GM19372 (cell line): ENCODE results near the gene CUEDC1.

ENCODE experiments used
- ATAC-seq: cut with Tn5 transposase; IDR thresholded peaks from one replicate; pipeline ENCODE4 v1.9.1; 2021; ENCODE audit warnings: mild to moderate bottlenecking, low read depth, moderate library complexity; ENCODE audit not compliant: unreplicated experiment

The CUEDC1 gene

GRCh38 chr17:57955183-57955931, at the start of gene CUEDC1:
CUEDC1 (minus strand) TSS chr17:57955412; CDS start chr17:57885564, 69,848 bp downstream.
- no peak for ATAC-seq

GRCh38 chr17:58004060-58004459, 48.8 kb upstream of the CUEDC1 start:
- no peak for ATAC-seq

- ATAC-seq = no peak
Measured at GRCh38 chr17:58002973-58003372, 47.8 kb upstream of the CUEDC1 start.

- no peak for ATAC-seq
Measured at GRCh38 chr17:58002154-58002948, 47.1 kb upstream of the CUEDC1 start.

GRCh38 chr17:58001461-58002124, 46.4 kb upstream of the CUEDC1 start:
- ATAC-seq = no peak

- ATAC-seq = no peak
Measured at GRCh38 chr17:57999496-58000017, 44.3 kb upstream of the CUEDC1 start.

- ATAC-seq = no peak
Measured at GRCh38 chr17:57999010-57999495, 43.8 kb upstream of the CUEDC1 start.

- ATAC-seq = no peak
Measured at GRCh38 chr17:57997085-57997809, 42.0 kb upstream of the CUEDC1 start.

GRCh38 chr17:57995076-57995956, 40.1 kb upstream of the CUEDC1 start:
- ATAC-seq = peak; percentile 75

- no peak for ATAC-seq
Measured at GRCh38 chr17:57994436-57994835, 39.2 kb upstream of the CUEDC1 start.

GRCh38 chr17:57993471-57994365, 38.5 kb upstream of the CUEDC1 start:
- no peak for ATAC-seq

- ATAC-seq = no peak
Measured at GRCh38 chr17:57991537-57991936, 36.3 kb upstream of the CUEDC1 start.

- ATAC-seq = no peak
Measured at GRCh38 chr17:57990037-57990436, 34.8 kb upstream of the CUEDC1 start.

GRCh38 chr17:57988301-57989250, 33.4 kb upstream of the CUEDC1 start:
- peak; percentile 64 for ATAC-seq

- ATAC-seq = peak; percentile 55
Measured at GRCh38 chr17:57987581-57988300, 32.5 kb upstream of the CUEDC1 start, which contains the start of gene VEZF1. VEZF1 (minus strand) TSS chr17:57988254; CDS start chr17:57988111, 143 bp downstream.

GRCh38 chr17:57986841-57987580, 31.8 kb upstream of the CUEDC1 start:
- ATAC-seq = no peak
